Measurements from ENCODE around the gene SCCPDH. TPM values are rescaled to one million over a fixed set of nuclear protein-coding genes. Genes with fewer than 3 reads are reported as not detected.

Gene SCCPDH
- total and polyA plus RNA-seq, 2 of the 13 experiments (the other 11 are each of a cell fraction or from before 2014, with no cell fraction given), result 36.7 to 62.3 TPM

GRCh38 chr1:246711548-246712003 is 12.6 kb upstream of the SCCPDH start:
- Histone ChIP-seq H3K9me3 (ENCODE audit: low read length) (no peaks in the 10 kb centered on the region), H3K4me1 (ENCODE audit: insufficient read depth, low read length) (peaks cover 60% of the 10 kb centered on the region), H2AFZ (ENCODE audit: low read length) (peak overlapping the region; percentile 8), H3K4me3 (replicated peaks in 1 of 3; ENCODE audit: insufficient read depth in 1 of 3, low read depth in 2 of 3, low read length in 3 of 3) (no peak overlapping the region), H3K36me3 (replicated peaks in 1 of 2; ENCODE audit: control insufficient read depth in 1 of 2, insufficient read depth in 2 of 2, low read length in 2 of 2) (no peaks in the 10 kb centered on the region), H4K20me1 (ENCODE audit: insufficient read depth, low read length) (no peaks in the 10 kb centered on the region), H3K79me2 (ENCODE audit: insufficient read depth, low read length) (no peaks in the 10 kb centered on the region), H3K4me2 (ENCODE audit: low read depth, low read length) (peak overlapping the region; percentile 25; the same call in 1 of the 2 replicates), H3K27ac (ENCODE audit: extremely low read length, insufficient read depth, low read length) (peak overlapping the region; percentile 58), H3K9ac (ENCODE audit: insufficient read depth, low read depth, low read length) (no peak overlapping the region; the same call in 1 of the 2 replicates), H3K27me3 (ENCODE audit: control insufficient read depth in 1 of 2, insufficient read depth in 2 of 2, low read length in 2 of 2) (no peaks in the 10 kb centered on the region)
- BruUV-seq (replicated peaks), result no TSS peak
- POLR2A ChIA-PET, result interaction anchor here (2.5 to 7.1 kb wide), 2 partner anchors 13 to 15 kb away, joined by 11 to 82 read pairs; partner anchors contain the start of gene SCCPDH
- CTCF ChIA-PET (ENCODE audit: low intra/inter-chr PET ratio, low total read pairs), result no interaction called here
- WGBS (ENCODE audit: low lambda C conversion rate), result 18% methylated on average over 3 of the region's 3 CpGs
- ATAC-seq (peak; percentile 67), FAIRE-seq (peak; percentile 78), DNase-seq (ENCODE audit: low spot score) (peak; percentile 59)
- in situ Hi-C loops (cut with HindIII; ENCODE audit: extremely low pct_ligation_motif_present, low pct_unique_long_range_greater_than_20kb) (no loop called here), intact Hi-C loops (cut with micrococcal nuclease; ENCODE audit: unreplicated experiment) (no loop called here)
- TF ChIP-seq TFDP2 (CRISPR knock-in tag; IDR thresholded peaks at IDR 0.05) (0 out of 2 replicates have a peak, but pooled peaks have one; percentile 40), PAXIP1 (CRISPR knock-in tag; conservative IDR thresholded peaks at IDR 0.05) (peak; percentile 72), ZNF574 (CRISPR knock-in tag; IDR thresholded peaks at IDR 0.05) (peak; percentile 40; the same call in 1 of the 2 replicates), CTCF (CRISPR knock-in tag; IDR thresholded peaks at IDR 0.05) (no peak), ZZZ3 (CRISPR knock-in tag; IDR thresholded peaks at IDR 0.05; ENCODE audit: borderline replicate concordance) (no peak), ISX (CRISPR knock-in tag; conservative IDR thresholded peaks at IDR 0.05) (no peak), LRRFIP1 (CRISPR knock-in tag; conservative IDR thresholded peaks at IDR 0.05) (no peak), TFE3 (CRISPR knock-in tag; IDR thresholded peaks at IDR 0.05) (no peak), GATAD2A (CRISPR knock-in tag; IDR thresholded peaks at IDR 0.05) (peak; percentile 50)

Data from HepG2 (cell line).